Endothelial cell of umbilical vein (primary cell): ENCODE measurements around the gene RET. TPM values are rescaled to one million over a fixed set of nuclear protein-coding genes. Genes with fewer than 3 reads are reported as not detected.

ENCODE experiments used
- BruUV-seq: library from RNA; stranded (reverse); fragments of 400-500 nt; replicated peaks from 2 replicates; lab custom pipeline; 2021; lab: Mats Ljungman, UMichigan
- CTCF ChIA-PET: fragments of 300-600, 350-600 bp; sonication (Branson Sonifier 250); formaldehyde crosslinking; loops from one replicate; lab custom pipeline; 2021; ENCODE audit warnings: antibody characterized with exemption, inconsistent platforms; lab: Charles Lee
- POLR2A ChIA-PET: fragments of 300-600, 350-600 bp; sonication (Branson Sonifier 250); formaldehyde crosslinking; loops from one replicate; lab custom pipeline; 2021; ENCODE audit warnings: antibody characterized with exemption, inconsistent platforms; lab: Charles Lee
- DNase-seq: peaks from one replicate; pipeline ENCODE4 v3.0.0-alpha.2; 2011; ENCODE audit warnings: low read depth, low spot score
- FAIRE-seq: peaks from 2 replicates; lab custom pipeline; 2011; peaks lifted over from hg19 to GRCh38; lab: Jason Lieb, UNC
- H2AFZ ChIP-seq: 2 replicates; pipeline ENCODE4 v1.6.0; 2012; ENCODE audit warnings: low read depth, low read length, control low read depth, inconsistent platforms
- H3K27ac ChIP-seq: 2 replicates; pipeline ENCODE4 v1.5.1; 2011; ENCODE audit warnings: low read depth, mild to moderate bottlenecking, control low read depth, low read length, moderate library complexity; ENCODE audit not compliant: insufficient read depth
- H3K27me3 ChIP-seq, 2 experiments: 2 replicates each; pipeline versions ENCODE4 v1.6.0 to v1.6.1; 2011; ENCODE audit warnings: low read length in 2 of 2, mixed read lengths in 1 of 2; ENCODE audit not compliant: control insufficient read depth in 2 of 2, insufficient read depth in 2 of 2
- H3K36me3 ChIP-seq, 2 experiments: 2 replicates in 1 of 2; 3 replicates in 1 of 2; pipeline ENCODE4 v1.5.1; 2011; ENCODE audit warnings: low read length in 2 of 2, mild to moderate bottlenecking in 1 of 2, moderate library complexity in 1 of 2; ENCODE audit not compliant: control insufficient read depth in 2 of 2, insufficient read depth in 2 of 2; ENCODE audit errors: extremely low read depth in 1 of 2
- H3K4me1 ChIP-seq: 3 replicates; pipeline ENCODE4 v1.5.1; 2011; ENCODE audit warnings: mild to moderate bottlenecking, low read length; ENCODE audit not compliant: control insufficient read depth, insufficient read depth; ENCODE audit errors: extremely low read depth
- H3K4me2 ChIP-seq: 2 replicates; pipeline ENCODE4 v1.6.1; 2011; ENCODE audit warnings: low read length, control low read depth, mixed read lengths; ENCODE audit not compliant: insufficient read depth
- H3K4me3 ChIP-seq, 3 experiments: fragments of 200-600 bp in 1 of 3; sonication (generic), shearing (Covaris generic) in 1 of 3; replicated peaks in 1 of 3; 2 replicates each; pipeline ENCODE4 v1.5.1; 2011 to 2016; ENCODE audit warnings: control low read depth in 3 of 3, low read length in 3 of 3, mild to moderate bottlenecking in 2 of 3, inconsistent platforms in 1 of 3, low read depth in 1 of 3, moderate library complexity in 1 of 3; ENCODE audit not compliant: insufficient read depth in 1 of 3
- H3K79me2 ChIP-seq: 2 replicates; pipeline ENCODE4 v1.6.0; 2012; ENCODE audit warnings: low read length, inconsistent platforms; ENCODE audit not compliant: control insufficient read depth, insufficient read depth
- H3K9ac ChIP-seq: replicated peaks from 2 replicates; pipeline ENCODE3; 2011; ENCODE audit warnings: low read length, control low read depth; ENCODE audit not compliant: insufficient read depth; ENCODE audit errors: extremely low read depth
- H3K9me1 ChIP-seq: replicated peaks from 3 replicates; pipeline ENCODE4 v1.6.0; 2011; ENCODE audit warnings: mild to moderate bottlenecking, low read length; ENCODE audit not compliant: control insufficient read depth, insufficient read depth; ENCODE audit errors: extremely low read depth
- H3K9me3 ChIP-seq: replicated peaks from 2 replicates; pipeline ENCODE4 v1.5.1; 2012; ENCODE audit warnings: low read length, inconsistent platforms; ENCODE audit not compliant: control insufficient read depth, insufficient read depth
- H4K20me1 ChIP-seq: replicated peaks from 2 replicates; pipeline ENCODE3; 2011; ENCODE audit warnings: mild to moderate bottlenecking, low read length; ENCODE audit not compliant: control insufficient read depth, insufficient read depth; ENCODE audit errors: extremely low read depth
- EZH2 ChIP-seq: IDR thresholded peaks from 2 replicates; pipeline ENCODE4 v1.6.1; 2012; ENCODE audit warnings: borderline replicate concordance, low read depth, mild to moderate bottlenecking, moderate library complexity, low read length, inconsistent platforms; ENCODE audit not compliant: severe bottlenecking
- FOS ChIP-seq: IDR thresholded peaks from 2 replicates; pipeline ENCODE4 v1.6.1; 2011; ENCODE audit warnings: mild to moderate bottlenecking, low read length, moderate library complexity, borderline replicate concordance; ENCODE audit not compliant: insufficient read depth
- GATA2 ChIP-seq: IDR thresholded peaks from 2 replicates; pipeline ENCODE4 v1.7.0; 2011; ENCODE audit warnings: low read depth, mild to moderate bottlenecking, moderate library complexity, mixed read lengths, low read length; ENCODE audit not compliant: insufficient read length, insufficient read depth
- JUN ChIP-seq: IDR thresholded peaks from 2 replicates; pipeline ENCODE4 v1.6.1; 2011; ENCODE audit warnings: borderline replicate concordance, low read depth; ENCODE audit not compliant: insufficient read length, insufficient read depth
- MYC ChIP-seq: IDR thresholded peaks from one replicate; pipeline ENCODE4 v1.6.1; 2011; ENCODE audit warnings: mild to moderate bottlenecking, low read depth, low read length
- POLR2A ChIP-seq: IDR thresholded peaks from 2 replicates; pipeline ENCODE4 v1.6.1; 2012; ENCODE audit warnings: low read depth, mild to moderate bottlenecking, control low read depth, low read length
- POLR2AphosphoS5 ChIP-seq: IDR thresholded peaks from 2 replicates; pipeline ENCODE4 v1.6.1; 2012; ENCODE audit warnings: low read depth, mild to moderate bottlenecking, control low read depth, low read length, moderate library complexity; ENCODE audit not compliant: insufficient read depth
- dilution Hi-C: fragments of 300-500 bp; cut with MboI; formaldehyde crosslinking; loops from one replicate; pipeline ENCODE4 v1.15.0; 2019; ENCODE audit warnings: low sequenced_read_pairs; ENCODE audit not compliant: extremely low pct_ligation_motif_present
- intact Hi-C: fragments of 100-400 bp; cut with micrococcal nuclease; formaldehyde crosslinking; loops from one replicate; pipeline ENCODE4 v1.10.0; 2022
- polyA plus RNA-seq, 4 experiments: library from polyadenylated mRNA; depleted of rRNA in 3 of 4; stranded (reverse) in 3 of 4; unstranded in 1 of 4; fragments of >200 nt; gene quantifications; 2 replicates each; pipeline versions ENCODE4 v1.2.1 to v1.2.3, GENCODE V29; 2011 to 2012; ENCODE audit warnings: missing spikeins in 1 of 4
- total RNA-seq: library from RNA; stranded (reverse); gene quantifications from 2 replicates; pipeline ENCODE4 v1.2.3, GENCODE V29; 2021
- TF ChIP-seq, protein P1 (sequence below), 2 donors: IDR thresholded peaks; 1 replicate in 1 of 2; 2 replicates in 1 of 2; pipeline ENCODE4 v1.5.1; 2011; ENCODE audit warnings: low read length in 2 of 2, mild to moderate bottlenecking in 2 of 2, moderate library complexity in 2 of 2, control low read depth in 1 of 2, inconsistent platforms in 1 of 2, low read depth in 1 of 2; ENCODE audit not compliant: insufficient read depth in 1 of 2; ENCODE audit errors: extremely low read depth in 1 of 2
- TF ChIP-seq, protein P2 (sequence below): IDR thresholded peaks from 2 replicates; pipeline ENCODE4 v1.6.1; 2011; ENCODE audit not compliant: insufficient read depth, insufficient read length

Gene RET
- total and polyA plus RNA-seq, 2 donors (not counting 3 experiments of a cell fraction or from before 2014, with no cell fraction given) = 0.04 to 0.22 TPM

DNA sequence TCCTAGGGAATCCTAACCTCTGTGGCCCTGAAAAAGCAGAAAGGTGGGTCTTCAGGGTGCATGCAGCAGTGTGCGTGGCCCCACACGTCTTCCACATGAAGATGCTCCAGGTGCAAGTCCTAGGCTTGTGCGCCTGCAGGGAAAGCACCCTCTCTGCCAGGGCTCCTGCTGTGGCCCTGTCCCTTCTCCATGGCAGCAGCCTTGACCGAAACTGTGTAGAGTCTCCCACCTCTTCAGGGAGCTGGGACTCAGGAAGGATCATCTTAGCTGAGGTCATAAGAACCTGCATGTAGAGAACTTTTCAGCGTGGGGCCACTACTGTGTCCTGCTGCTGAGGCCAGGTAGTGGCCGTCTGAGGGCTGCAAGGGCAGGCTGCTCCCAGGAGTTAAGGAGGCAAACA, 55.0 kb downstream of the RET start:
- POLR2A ChIA-PET = no interaction called here
- TF ChIP-seq POLR2AphosphoS5 (no peak), POLR2A (no peak), JUN (no peak), GATA2 (no peak), MYC (no peak), EZH2 (no peak), FOS (no peak)
- TF ChIP-seq, protein P1, sequence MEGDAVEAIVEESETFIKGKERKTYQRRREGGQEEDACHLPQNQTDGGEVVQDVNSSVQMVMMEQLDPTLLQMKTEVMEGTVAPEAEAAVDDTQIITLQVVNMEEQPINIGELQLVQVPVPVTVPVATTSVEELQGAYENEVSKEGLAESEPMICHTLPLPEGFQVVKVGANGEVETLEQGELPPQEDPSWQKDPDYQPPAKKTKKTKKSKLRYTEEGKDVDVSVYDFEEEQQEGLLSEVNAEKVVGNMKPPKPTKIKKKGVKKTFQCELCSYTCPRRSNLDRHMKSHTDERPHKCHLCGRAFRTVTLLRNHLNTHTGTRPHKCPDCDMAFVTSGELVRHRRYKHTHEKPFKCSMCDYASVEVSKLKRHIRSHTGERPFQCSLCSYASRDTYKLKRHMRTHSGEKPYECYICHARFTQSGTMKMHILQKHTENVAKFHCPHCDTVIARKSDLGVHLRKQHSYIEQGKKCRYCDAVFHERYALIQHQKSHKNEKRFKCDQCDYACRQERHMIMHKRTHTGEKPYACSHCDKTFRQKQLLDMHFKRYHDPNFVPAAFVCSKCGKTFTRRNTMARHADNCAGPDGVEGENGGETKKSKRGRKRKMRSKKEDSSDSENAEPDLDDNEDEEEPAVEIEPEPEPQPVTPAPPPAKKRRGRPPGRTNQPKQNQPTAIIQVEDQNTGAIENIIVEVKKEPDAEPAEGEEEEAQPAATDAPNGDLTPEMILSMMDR (IDR thresholded peaks at IDR 0.05; ENCODE audit: extremely low read depth in 1 of 2, insufficient read depth in 1 of 2, low read depth in 1 of 2, low read length in 2 of 2) = no peak
- TF ChIP-seq, protein P2, sequence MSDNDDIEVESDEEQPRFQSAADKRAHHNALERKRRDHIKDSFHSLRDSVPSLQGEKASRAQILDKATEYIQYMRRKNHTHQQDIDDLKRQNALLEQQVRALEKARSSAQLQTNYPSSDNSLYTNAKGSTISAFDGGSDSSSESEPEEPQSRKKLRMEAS = no peak
- H3K79me2 ChIP-seq = no peaks in the 10 kb centered on the region
- H3K27ac ChIP-seq = no peak overlapping the region
- H3K4me1 ChIP-seq = peaks cover 6% of the 10 kb centered on the region
- H2AFZ ChIP-seq = no peak overlapping the region
- no peaks in the 10 kb centered on the region for H3K9me3 ChIP-seq
- no peaks in the 10 kb centered on the region for H3K36me3 ChIP-seq
- BruUV-seq = no TSS peak
- CTCF ChIA-PET = interaction anchor here (0.7 kb wide), 1 partner anchor 73 kb away, joined by 3 read pairs; no protein-coding TSS in a partner anchor
- dilution Hi-C loops = no loop called here
- no peak overlapping the region for H3K4me2 ChIP-seq
- H4K20me1 ChIP-seq = no peaks in the 10 kb centered on the region
- H3K27me3 ChIP-seq = peaks cover 8 to 16% of the 10 kb centered on the region in 2 experiments
- no peaks in the 10 kb centered on the region for H3K9me1 ChIP-seq
- H3K9ac ChIP-seq = no peak overlapping the region
- no peak overlapping the region for H3K4me3 ChIP-seq
- no peak for DNase-seq
- intact Hi-C loops = no loop called here
- no peak for FAIRE-seq
